Skin epidermis (tissue), 12 donors: ENCODE results near the gene THBS1.

Experiments
- H3K27ac ChIP-seq, 21 experiments: fragments of 200-600 bp; sonication (generic) in 11 of 21; one replicate each; pipeline ENCODE4 v1.5.0; 2020; ENCODE audit warnings: mild to moderate bottlenecking in 3 of 21, inconsistent platforms in 2 of 21, moderate library complexity in 2 of 21
- H3K4me3 ChIP-seq, 7 experiments: fragments of 200-600 bp; sonication (generic) in 2 of 7; one replicate each; pipeline ENCODE4 v1.5.0; 2020; ENCODE audit warnings: inconsistent platforms in 2 of 7, mild to moderate bottlenecking in 2 of 7, moderate library complexity in 1 of 7

THBS1 gene

GRCh38 chr15:39623529-39623931 is 42.7 kb downstream of the THBS1 start:
- H3K4me3 ChIP-seq, result no peak overlapping the region
- H3K27ac ChIP-seq, result peak overlapping the region in 7 of 21 experiments; percentile 31 to 83 (median 54)

GRCh38 chr15:39624806-39625205 is 43.9 kb downstream of the THBS1 start:
- Histone ChIP-seq H3K27ac (peak overlapping the region in 16 of 21 experiments; percentile 16 to 83 (median 60)), H3K4me3 (no peak overlapping the region)

DNA sequence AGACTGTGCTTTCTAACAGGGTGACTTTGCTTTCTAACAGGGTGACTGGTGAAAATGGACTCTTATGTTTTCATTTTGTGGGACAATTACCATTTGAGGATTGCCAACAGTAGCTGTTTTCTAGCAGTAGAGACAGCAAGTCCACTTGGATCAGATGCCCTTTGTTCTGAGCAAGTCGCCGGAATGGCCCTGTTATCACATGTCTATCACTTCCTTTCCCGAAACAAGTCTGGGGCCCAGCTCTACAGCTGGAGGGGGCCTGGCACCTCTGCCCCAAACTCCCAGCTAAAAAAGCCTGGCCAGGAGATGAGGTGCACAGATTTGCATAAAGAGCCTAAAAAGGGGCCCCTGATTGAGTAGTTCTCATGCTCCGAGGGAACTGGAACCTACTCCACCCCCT is 44.6 kb downstream of the THBS1 start:
- peak overlapping the region in 16 of 21 experiments; percentile 0 to 83 (median 54) for H3K27ac ChIP-seq
- H3K4me3 ChIP-seq, result no peak overlapping the region

GRCh38 chr15:39625856-39626255 is 45.0 kb downstream of the THBS1 start:
- Histone ChIP-seq H3K27ac (peak overlapping the region in 10 of 21 experiments; percentile 10 to 83 (median 58)), H3K4me3 (no peak overlapping the region)

GRCh38 chr15:39627451-39628143 is 46.7 kb downstream of the THBS1 start:
- peak overlapping the region in 2 of 21 experiments; percentile 52 to 78 for H3K27ac ChIP-seq
- H3K4me3 ChIP-seq, result no peak overlapping the region

DNA sequence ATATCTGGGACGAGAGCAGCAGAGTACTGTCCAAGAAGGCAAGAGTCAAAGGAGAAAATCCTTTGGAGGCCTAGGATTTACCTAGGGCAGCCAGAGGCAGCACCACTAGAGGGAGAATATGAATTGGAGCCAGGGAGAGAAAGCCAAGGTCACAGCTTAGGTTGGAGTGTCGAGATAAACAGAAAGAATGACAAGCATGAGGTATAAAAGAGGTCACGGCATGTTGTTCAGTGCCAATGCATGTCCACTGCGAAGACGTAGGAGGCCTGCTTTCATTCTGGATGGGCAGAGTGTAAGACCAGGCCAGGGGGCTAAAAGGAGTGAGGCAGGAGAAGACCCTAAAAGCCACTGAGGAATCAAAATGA is 47.2 kb downstream of the THBS1 start:
- Histone ChIP-seq H3K4me3 (no peak overlapping the region), H3K27ac (peak overlapping the region in 5 of 21 experiments; percentile 48 to 78 (median 53))

DNA sequence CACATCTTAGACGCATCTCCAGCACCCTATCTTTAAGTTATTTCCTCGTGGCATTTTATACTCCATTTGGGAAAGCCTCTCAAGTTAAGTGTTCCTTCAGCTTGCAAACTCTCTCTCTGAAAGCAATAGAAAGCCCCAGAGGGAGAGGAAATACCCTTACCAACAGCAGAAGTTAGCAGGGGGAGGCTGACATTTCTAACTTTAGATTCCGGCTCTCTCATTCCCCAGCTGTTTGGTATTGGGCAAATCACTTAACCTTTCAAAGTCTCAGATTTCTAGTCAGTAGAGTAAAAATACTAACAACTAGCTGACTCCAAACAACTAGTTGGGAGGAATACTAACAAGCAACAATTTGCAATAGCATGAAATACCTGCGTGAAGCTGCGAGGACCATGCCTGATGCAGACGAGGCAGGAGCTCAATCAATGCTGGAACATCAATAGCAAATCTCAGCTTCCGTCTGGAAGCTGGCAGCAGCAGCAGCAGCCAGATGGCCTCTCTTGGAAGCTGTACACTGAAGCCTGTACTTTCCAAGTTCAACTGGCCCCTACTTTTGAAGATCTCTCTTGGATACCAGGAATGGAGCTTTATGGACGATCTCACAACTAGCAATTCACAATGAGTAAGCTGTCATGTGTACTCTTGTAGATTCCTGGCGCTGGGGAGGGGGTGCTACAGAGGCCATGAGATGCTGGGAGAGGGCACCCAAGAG is 47.8 kb downstream of the THBS1 start:
- H3K4me3 ChIP-seq, result no peak overlapping the region
- H3K27ac ChIP-seq, result peak overlapping the region in 14 of 21 experiments; percentile 6 to 78 (median 42)

DNA sequence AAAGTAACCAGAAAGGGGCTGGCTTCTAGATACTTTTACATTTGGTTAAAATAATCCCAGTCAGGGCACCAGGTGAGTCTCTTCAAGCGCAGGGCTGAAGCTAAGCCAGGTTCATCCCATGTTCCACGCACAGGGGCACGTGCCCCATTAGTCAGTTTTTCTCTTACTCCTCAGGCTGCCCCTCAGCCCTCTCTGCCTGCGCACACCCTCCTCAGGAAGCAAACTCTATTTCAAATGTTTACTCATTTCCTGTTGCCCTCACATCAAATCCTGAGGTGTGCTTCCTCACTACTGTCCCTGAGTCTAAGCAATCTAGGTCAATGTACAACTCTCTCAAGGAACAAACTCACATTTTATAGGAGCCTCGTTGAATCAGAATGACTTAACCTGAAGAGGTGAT is 48.5 kb downstream of the THBS1 start:
- H3K4me3 ChIP-seq, result no peak overlapping the region
- peak overlapping the region in 13 of 21 experiments; percentile 19 to 78 (median 48) for H3K27ac ChIP-seq

- H3K27ac ChIP-seq, result peak overlapping the region in 6 of 21 experiments; percentile 19 to 78 (median 41)
- no peak overlapping the region for H3K4me3 ChIP-seq
Measured at GRCh38 chr15:39629906-39630305, 49.0 kb downstream of the THBS1 start.

DNA sequence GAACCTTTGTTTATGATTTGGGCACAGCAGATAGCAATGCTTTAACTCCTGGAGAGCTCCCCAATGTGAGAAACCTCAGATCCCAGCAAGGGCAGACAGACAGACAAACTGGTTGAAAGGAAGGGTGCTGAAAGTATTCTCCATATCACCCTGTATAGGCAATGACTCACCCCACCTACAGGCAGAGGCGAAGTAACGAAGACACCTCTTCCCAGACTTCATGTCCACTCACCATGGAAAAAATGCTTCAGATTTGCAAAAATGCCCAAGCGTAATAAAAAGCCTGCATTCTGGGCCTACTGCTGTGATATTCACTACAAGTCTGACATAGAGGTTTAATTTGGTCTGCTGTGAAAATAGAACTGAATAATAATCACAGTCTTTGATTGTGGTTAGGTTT is 50.5 kb downstream of the THBS1 start:
- no peak overlapping the region for H3K27ac ChIP-seq

DNA sequence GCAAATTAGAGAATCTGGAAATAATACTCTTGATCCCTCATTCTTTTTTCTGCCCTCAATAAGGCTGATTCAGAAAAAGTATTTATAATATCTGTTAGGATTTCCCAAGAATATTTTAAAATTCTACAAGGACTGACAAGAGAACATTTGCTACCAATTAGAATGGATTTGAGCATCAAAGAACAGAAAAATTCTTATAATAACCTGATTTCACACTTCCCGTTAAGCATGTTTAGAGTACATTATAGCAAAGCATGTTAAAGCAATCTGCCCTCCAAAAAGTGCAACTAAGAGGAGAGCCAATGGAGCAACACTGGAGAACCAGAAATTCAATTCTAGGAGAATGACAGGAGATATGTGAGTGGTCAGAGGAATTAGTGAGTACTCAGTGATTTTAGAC is 57.2 kb downstream of the THBS1 start:
- Histone ChIP-seq H3K4me3 (no peak overlapping the region), H3K27ac (no peak overlapping the region)

More for the DNA sequence above, 50.5 kb downstream of the THBS1 start:
- no peak overlapping the region for H3K4me3 ChIP-seq

DNA sequence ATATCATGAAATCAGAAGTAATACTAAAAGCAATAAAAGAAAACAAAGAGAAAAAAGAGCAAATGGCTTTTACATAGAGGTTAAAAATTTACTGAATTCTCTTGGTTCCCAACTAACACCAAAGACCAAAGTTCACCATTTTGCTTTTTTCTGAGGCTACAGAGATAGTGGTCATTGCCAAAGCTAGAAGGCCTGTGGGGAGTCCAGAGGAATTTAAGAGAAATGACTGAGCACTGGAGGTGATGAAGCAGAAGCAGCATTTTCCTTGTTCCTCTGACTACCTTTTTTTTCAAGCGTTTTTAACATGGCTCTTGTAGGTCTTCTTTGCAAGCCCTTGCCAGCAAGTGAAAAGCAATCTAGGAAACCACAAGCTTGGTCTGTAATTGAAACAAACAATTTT is 58.2 kb downstream of the THBS1 start:
- H3K27ac ChIP-seq, result no peak overlapping the region
- H3K4me3 ChIP-seq, result no peak overlapping the region

- Histone ChIP-seq H3K4me3 (no peak overlapping the region), H3K27ac (no peak overlapping the region)
Measured at GRCh38 chr15:39640665-39641064, 59.8 kb downstream of the THBS1 start.

- Histone ChIP-seq H3K27ac (peak overlapping the region in 5 of 21 experiments; percentile 5 to 66 (median 45)), H3K4me3 (no peak overlapping the region)
Measured at GRCh38 chr15:39641191-39641889, 60.5 kb downstream of the THBS1 start.

- H3K27ac ChIP-seq, result peak overlapping the region in 3 of 21 experiments; percentile 45 to 66 (median 47)
- H3K4me3 ChIP-seq, result no peak overlapping the region
Measured at GRCh38 chr15:39642011-39642640, 61.2 kb downstream of the THBS1 start.

DNA sequence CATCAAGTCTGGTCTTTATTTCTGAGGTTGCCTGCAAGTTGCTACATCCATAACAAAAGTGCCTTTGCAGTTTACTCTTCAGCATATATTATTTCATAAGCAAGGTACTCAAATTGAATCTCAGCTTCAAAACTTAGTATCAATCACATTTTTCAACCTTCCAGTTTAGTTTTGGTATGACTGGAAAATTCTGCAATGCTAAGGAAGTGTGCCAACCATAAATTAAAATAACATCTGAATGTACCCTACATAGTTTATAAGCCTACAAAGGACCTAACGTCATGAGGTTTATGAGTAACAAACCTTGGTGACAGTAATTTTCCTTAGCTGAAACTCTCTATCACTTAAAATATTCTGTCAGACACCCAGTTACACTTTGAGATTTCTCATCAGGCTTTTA is 62.8 kb downstream of the THBS1 start:
- no peak overlapping the region for H3K27ac ChIP-seq
- H3K4me3 ChIP-seq, result no peak overlapping the region

DNA sequence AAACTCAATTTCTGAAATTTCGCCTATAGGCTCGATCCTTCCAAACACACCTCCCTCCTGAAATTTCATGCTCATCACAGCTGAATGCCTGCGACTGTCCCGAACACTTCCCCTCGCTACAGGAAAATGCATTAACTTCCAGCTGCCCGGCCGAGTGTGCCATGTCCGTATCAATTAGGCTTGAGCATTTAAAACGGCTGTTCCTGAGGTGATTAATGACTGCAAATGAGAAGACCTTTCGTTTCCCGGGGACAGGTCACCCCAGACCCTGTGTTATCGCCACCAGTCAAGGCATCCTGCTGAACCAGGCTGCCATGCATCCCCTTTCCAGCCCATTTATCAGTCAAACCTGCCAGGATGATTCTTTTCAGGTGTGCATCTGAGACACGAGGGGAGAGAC is 63.3 kb downstream of the THBS1 start:
- Histone ChIP-seq H3K27ac (no peak overlapping the region), H3K4me3 (no peak overlapping the region)

- Histone ChIP-seq H3K27ac (no peak overlapping the region), H3K4me3 (no peak overlapping the region)
Measured at GRCh38 chr15:39645138-39645975, 64.5 kb downstream of the THBS1 start.

- no peak overlapping the region for H3K27ac ChIP-seq
Measured at GRCh38 chr15:39645976-39646257, 65.0 kb downstream of the THBS1 start.

More at GRCh38 chr15:39645976-39646257, 65.0 kb downstream of the THBS1 start:
- H3K4me3 ChIP-seq, result no peak overlapping the region
